ENCODE results near the gene RAB5IF. TPM values are rescaled to one million over a fixed set of nuclear protein-coding genes. Genes with fewer than 3 reads are reported as not detected.

The RAB5IF gene
- total RNA-seq, 4 donors from 2014 or later = 12.8 to 37.7 (median 28.5) TPM

GRCh38 chr20:36611625-36612024 is 6.0 kb downstream of the RAB5IF start:
- Histone ChIP-seq H3K27ac (no peak overlapping the region), H3K36me3 (no peaks in the 10 kb centered on the region), H3K4me1 (peaks cover 0 to 3% of the 10 kb centered on the region in 2 donors), H3K9me3 (no peaks in the 10 kb centered on the region), H3K27me3 (no peaks in the 10 kb centered on the region), H3K4me3 (no peak overlapping the region)
- DNase-seq = no peak
- TF ChIP-seq POLR2A (IDR thresholded peaks at IDR 0.05) (no peak), CTCF (IDR thresholded peaks at IDR 0.05) (no peak)
- intact Hi-C loops (cut with DNase I; ENCODE audit: low total_unique reads) = loop anchor here (10.0 kb wide), 1 partner anchor 263 kb away; the partner anchor contains the start of gene TLDC2

GRCh38 chr20:36613974-36614373 is 8.4 kb downstream of the RAB5IF start:
- Histone ChIP-seq H3K9me3 (no peaks in the 10 kb centered on the region), H3K36me3 (no peaks in the 10 kb centered on the region), H3K4me1 (no peaks in the 10 kb centered on the region), H3K27ac (no peak overlapping the region), H3K27me3 (no peaks in the 10 kb centered on the region), H3K4me3 (no peak overlapping the region)
- TF ChIP-seq POLR2A (IDR thresholded peaks at IDR 0.05) (no peak), CTCF (IDR thresholded peaks at IDR 0.05) (no peak)
- intact Hi-C loops (cut with DNase I; ENCODE audit: low total_unique reads) = loop anchor here (10.0 kb wide), 1 partner anchor 261 kb away; the partner anchor contains the start of gene TLDC2
- DNase-seq = no peak

- no peaks in the 10 kb centered on the region for H3K27me3 ChIP-seq
- no peak overlapping the region for H3K27ac ChIP-seq
- no peak for TF ChIP-seq POLR2A (IDR thresholded peaks at IDR 0.05)
- intact Hi-C loops (cut with DNase I; ENCODE audit: low total_unique reads) = loop anchor here (10.0 kb wide), 1 partner anchor 260 kb away; the partner anchor contains the start of gene TLDC2
- no peaks in the 10 kb centered on the region for H3K4me1 ChIP-seq
- DNase-seq = no peak
- H3K4me3 ChIP-seq = no peak overlapping the region
- no peaks in the 10 kb centered on the region for H3K36me3 ChIP-seq
- H3K9me3 ChIP-seq = no peaks in the 10 kb centered on the region
Observed at GRCh38 chr20:36614781-36615557, 9.4 kb downstream of the RAB5IF start.

GRCh38 chr20:36620917-36621316 is 15.3 kb downstream of the RAB5IF start:
- no peaks in the 10 kb centered on the region for H3K36me3 ChIP-seq
- no peaks in the 10 kb centered on the region for H3K27me3 ChIP-seq
- no peak for TF ChIP-seq POLR2A (IDR thresholded peaks at IDR 0.05)
- TF ChIP-seq CTCF (IDR thresholded peaks at IDR 0.05) = no peak
- no peaks in the 10 kb centered on the region for H3K4me1 ChIP-seq
- DNase-seq = no peak
- H3K9me3 ChIP-seq = no peaks in the 10 kb centered on the region
- H3K27ac ChIP-seq = no peak overlapping the region
- intact Hi-C loops (cut with DNase I; ENCODE audit: low total_unique reads) = no loop called here
- no peak overlapping the region for H3K4me3 ChIP-seq

GRCh38 chr20:36623444-36623843 is 17.9 kb downstream of the RAB5IF start:
- H3K9me3 ChIP-seq = no peaks in the 10 kb centered on the region
- no peaks in the 10 kb centered on the region for H3K27me3 ChIP-seq
- TF ChIP-seq CTCF (IDR thresholded peaks at IDR 0.05) = no peak
- TF ChIP-seq POLR2A (IDR thresholded peaks at IDR 0.05) = no peak
- intact Hi-C loops (cut with DNase I; ENCODE audit: low total_unique reads) = no loop called here
- H3K27ac ChIP-seq = no peak overlapping the region
- no peaks in the 10 kb centered on the region for H3K36me3 ChIP-seq
- no peak overlapping the region for H3K4me3 ChIP-seq
- H3K4me1 ChIP-seq = no peaks in the 10 kb centered on the region
- DNase-seq = no peak
